Neural crest cell (in vitro differentiated cells): ENCODE results near the gene DMAC2L. TPM values are rescaled to one million over a fixed set of nuclear protein-coding genes. Genes with fewer than 3 reads are reported as not detected.

Experiments
- DNase-seq: peaks from one replicate; pipeline ENCODE4 v3.0.0; 2021; ENCODE audit warnings: low read depth, mixed read lengths, low spot score
- H3K27ac Mint-ChIP-seq: one replicate; pipeline ENCODE4 v1.8.0; 2021; ENCODE audit warnings: mild to moderate bottlenecking, mixed read lengths; ENCODE audit not compliant: unreplicated experiment
- H3K27me3 Mint-ChIP-seq: 2 replicates; pipeline ENCODE4 v1.8.0; 2021; ENCODE audit warnings: low read depth, mild to moderate bottlenecking, mixed read lengths
- H3K36me3 Mint-ChIP-seq: 2 replicates; pipeline ENCODE4 v1.8.0; 2021; ENCODE audit warnings: low read depth, mild to moderate bottlenecking, mixed read lengths
- H3K4me1 Mint-ChIP-seq: 2 replicates; pipeline ENCODE4 v1.8.0; 2021; ENCODE audit warnings: mixed read lengths
- H3K4me3 Mint-ChIP-seq: one replicate; pipeline ENCODE4 v1.8.0; 2021; ENCODE audit warnings: mild to moderate bottlenecking, mixed read lengths
- H3K9me3 Mint-ChIP-seq: 2 replicates; pipeline ENCODE4 v1.8.0; 2021; ENCODE audit warnings: mixed read lengths
- CTCF ChIP-seq: fragments of 200-600 bp; sonication (generic); conservative IDR thresholded peaks from 2 replicates; pipeline ENCODE4 v1.5.0; 2021; ENCODE audit warnings: antibody characterized with exemption, mild to moderate bottlenecking
- total RNA-seq: library from RNA; stranded (reverse); gene quantifications from 2 replicates; pipeline ENCODE4 v1.2.1, GENCODE V29; 2021

DMAC2L gene
- total RNA-seq, 1 donor from 2014 or later: 19.1 TPM

- H3K27me3 Mint-ChIP-seq: no peaks in the 10 kb centered on the region
- no peaks in the 10 kb centered on the region for H3K9me3 Mint-ChIP-seq
- peaks cover 2% of the 10 kb centered on the region for H3K36me3 Mint-ChIP-seq
- DNase-seq: no peak
- no peak overlapping the region for H3K27ac Mint-ChIP-seq
- H3K4me1 Mint-ChIP-seq: peaks cover 30% of the 10 kb centered on the region
- no peak for TF ChIP-seq CTCF
- no peak overlapping the region for H3K4me3 Mint-ChIP-seq
Measured at GRCh38 chr14:50348933-50349332, 36.8 kb downstream of the DMAC2L start.

- no peaks in the 10 kb centered on the region for H3K27me3 Mint-ChIP-seq
- H3K27ac Mint-ChIP-seq: no peak overlapping the region
- peaks cover 19% of the 10 kb centered on the region for H3K4me1 Mint-ChIP-seq
- no peak overlapping the region for H3K4me3 Mint-ChIP-seq
- DNase-seq: no peak
- peaks cover 5% of the 10 kb centered on the region for H3K36me3 Mint-ChIP-seq
- peaks cover 4% of the 10 kb centered on the region for H3K9me3 Mint-ChIP-seq
- TF ChIP-seq CTCF: no peak
Measured at GRCh38 chr14:50350975-50351374, 38.9 kb downstream of the DMAC2L start.

GRCh38 chr14:50352584-50352983 is 40.5 kb downstream of the DMAC2L start:
- Mint-ChIP-seq H3K4me1 (peaks cover 13% of the 10 kb centered on the region), H3K27ac (no peak overlapping the region), H3K9me3 (peaks cover 8% of the 10 kb centered on the region), H3K4me3 (no peak overlapping the region), H3K27me3 (no peaks in the 10 kb centered on the region), H3K36me3 (peaks cover 5% of the 10 kb centered on the region)
- DNase-seq: no peak
- TF ChIP-seq CTCF: no peak

- Mint-ChIP-seq H3K9me3 (peaks cover 8% of the 10 kb centered on the region), H3K4me1 (peaks cover 11% of the 10 kb centered on the region)
Measured at GRCh38 chr14:50353126-50353525, 41.0 kb downstream of the DMAC2L start.

GRCh38 chr14:50354527-50354926 is 42.4 kb downstream of the DMAC2L start:
- H3K4me1 Mint-ChIP-seq: peaks cover 13% of the 10 kb centered on the region
- no peak overlapping the region for H3K4me3 Mint-ChIP-seq
- H3K27me3 Mint-ChIP-seq: no peaks in the 10 kb centered on the region

More at GRCh38 chr14:50353126-50353525, 41.0 kb downstream of the DMAC2L start:
- no peak for TF ChIP-seq CTCF
- H3K27ac Mint-ChIP-seq: no peak overlapping the region
- no peak for DNase-seq
- no peaks in the 10 kb centered on the region for H3K27me3 Mint-ChIP-seq
- H3K36me3 Mint-ChIP-seq: peaks cover 4% of the 10 kb centered on the region
- no peak overlapping the region for H3K4me3 Mint-ChIP-seq

More at GRCh38 chr14:50354527-50354926, 42.4 kb downstream of the DMAC2L start:
- TF ChIP-seq CTCF: no peak
- Mint-ChIP-seq H3K27ac (no peak overlapping the region), H3K9me3 (peaks cover 8% of the 10 kb centered on the region), H3K36me3 (peaks cover 6% of the 10 kb centered on the region)
- no peak for DNase-seq
